ENCODE data around the gene HSPA4.

- TF ChIP-seq POLR2A (IDR thresholded peaks at IDR 0.05) (peak; percentile 37 to 88), CTCF (IDR thresholded peaks at IDR 0.05) (no peak)
These were observed at the start of gene HSPA4 for GRCh38 chr5:133051542-133052316.

Measured in vagina (tissue), 2 donors.